Upper lobe of left lung (tissue), 4 donors: Measurements from ENCODE around the gene SYNPO2.

Experiments
- CTCF ChIP-seq, 6 experiments: fragments of 450-650 bp in 4 of 6; fragments of 200-600 bp in 2 of 6; sonication (generic) in 2 of 6; IDR thresholded peaks; one replicate each; pipeline ENCODE4 v1.5.1; 2016 to 2019; ENCODE audit warnings: antibody characterized with exemption in 6 of 6
- EP300 ChIP-seq, 4 donors: sonication (generic); formaldehyde crosslinking; IDR thresholded peaks; one replicate each; pipeline ENCODE4 v1.5.1; 2017; ENCODE audit warnings: antibody characterized with exemption in 4 of 4, control low read depth in 2 of 4
- POLR2A ChIP-seq, 4 donors: fragments of 450-650 bp; IDR thresholded peaks; one replicate each; pipeline ENCODE4 v1.5.1; 2016 to 2017; ENCODE audit warnings: antibody characterized with exemption in 4 of 4, mild to moderate bottlenecking in 2 of 4
- POLR2AphosphoS5 ChIP-seq, 2 donors: sonication (generic); formaldehyde crosslinking; IDR thresholded peaks; one replicate each; pipeline ENCODE4 v1.5.1; 2017; ENCODE audit warnings: antibody characterized with exemption in 2 of 2

- no peak for TF ChIP-seq CTCF (IDR thresholded peaks at IDR 0.05)
- no peak for TF ChIP-seq POLR2A (IDR thresholded peaks at IDR 0.05)
- TF ChIP-seq POLR2AphosphoS5 (IDR thresholded peaks at IDR 0.05): no peak
- TF ChIP-seq EP300 (IDR thresholded peaks at IDR 0.05): no peak
Measured at GRCh38 chr4:118923891-118924290, 35.2 kb downstream of the SYNPO2 start.
